H1 (cell line): ENCODE measurements around the gene PAX7. TPM values are rescaled to one million over a fixed set of nuclear protein-coding genes. Genes with fewer than 3 reads are reported as not detected.

ENCODE experiments used
- CTCF ChIA-PET: fragments of 300-600 bp; sonication (Branson Sonifier 250); formaldehyde crosslinking; loops from one replicate; lab custom pipeline; 2021; ENCODE audit not compliant: partially characterized antibody; lab: Charles Lee
- POLR2A ChIA-PET: fragments of 300-600 bp; sonication (Branson Sonifier 250); formaldehyde crosslinking; loops from one replicate; lab custom pipeline; 2021; ENCODE audit warnings: inconsistent platforms; ENCODE audit not compliant: partially characterized antibody; lab: Charles Lee
- DNase-seq, 2 experiments: peaks; one replicate each; pipeline versions ENCODE4 v3.0.0 to v3.0.0-alpha.2; 2010 to 2022; ENCODE audit warnings: low spot score in 2 of 2, low read depth in 1 of 2, mixed read lengths in 1 of 2
- FAIRE-seq: peaks from 2 replicates; lab custom pipeline; 2011; peaks lifted over from hg19 to GRCh38; lab: Jason Lieb, UNC
- H2AFZ ChIP-seq: 2 replicates; pipeline ENCODE4 v1.8.1; 2012; ENCODE audit warnings: low read length, inconsistent platforms
- H2AK5ac ChIP-seq: 2 replicates; pipeline ENCODE4 v1.6.1; 2013; ENCODE audit warnings: low read depth, low read length
- H2BK120ac ChIP-seq: replicated peaks from 2 replicates; pipeline ENCODE3; 2013; ENCODE audit warnings: low read depth, low read length, inconsistent platforms
- H2BK12ac ChIP-seq: 2 replicates; pipeline ENCODE4 v1.6.1; 2013; ENCODE audit warnings: low read depth, low read length
- H2BK15ac ChIP-seq: 2 replicates; pipeline ENCODE4 v1.6.1; 2013; ENCODE audit warnings: low read length
- H2BK20ac ChIP-seq: 2 replicates; pipeline ENCODE4 v1.6.1; 2013; ENCODE audit warnings: low read length
- H2BK5ac ChIP-seq: 2 replicates; pipeline ENCODE4 v1.6.1; 2013; ENCODE audit warnings: low read depth, low read length
- H3K14ac ChIP-seq: 2 replicates; pipeline ENCODE4 v1.6.1; 2013; ENCODE audit warnings: inconsistent platforms; ENCODE audit not compliant: insufficient read length
- H3K18ac ChIP-seq: 2 replicates; pipeline ENCODE4 v1.6.1; 2013; ENCODE audit warnings: low read length; ENCODE audit errors: extremely low read depth
- H3K23ac ChIP-seq: 2 replicates; pipeline ENCODE4 v1.6.1; 2013; ENCODE audit warnings: inconsistent platforms; ENCODE audit not compliant: insufficient read length
- H3K23me2 ChIP-seq: 2 replicates; pipeline ENCODE4 v1.6.1; 2013; ENCODE audit warnings: low read depth, low read length
- H3K27ac ChIP-seq: 2 replicates; pipeline ENCODE4 v1.6.1; 2011; ENCODE audit warnings: low read depth, low read length, inconsistent platforms
- H3K27me3 ChIP-seq, 4 experiments: replicated peaks in 1 of 4; 1 replicate in 1 of 4; 2 replicates in 3 of 4; pipeline versions ENCODE4 v1.6.1 to v1.8.1; 2011 to 2013; ENCODE audit warnings: low read length in 3 of 4, mild to moderate bottlenecking in 3 of 4, inconsistent platforms in 2 of 4, mixed read lengths in 2 of 4, moderate library complexity in 1 of 4; ENCODE audit not compliant: control insufficient read depth in 3 of 4, insufficient read depth in 3 of 4; ENCODE audit errors: extremely low read depth in 1 of 4
- H3K36me3 ChIP-seq, 4 experiments: 2 replicates each; pipeline versions ENCODE4 v1.6.1 to v1.8.1; 2011 to 2013; ENCODE audit warnings: mild to moderate bottlenecking in 4 of 4, low read length in 3 of 4, moderate library complexity in 2 of 4, control low read depth in 1 of 4, inconsistent platforms in 1 of 4; ENCODE audit not compliant: insufficient read depth in 4 of 4, control insufficient read depth in 2 of 4
- H3K4ac ChIP-seq: replicated peaks from 2 replicates; pipeline ENCODE3; 2013; ENCODE audit warnings: low read length, low read depth, mixed read lengths, inconsistent platforms; ENCODE audit not compliant: insufficient read length
- H3K4me1 ChIP-seq, 4 experiments: replicated peaks in 1 of 4; 1 replicate in 1 of 4; 2 replicates in 3 of 4; pipeline versions ENCODE4 v1.6.1 to v1.8.1; 2011 to 2013; ENCODE audit warnings: low read length in 3 of 4, inconsistent platforms in 2 of 4, mixed read lengths in 1 of 4; ENCODE audit not compliant: insufficient read depth in 4 of 4, control insufficient read depth in 3 of 4
- H3K4me2 ChIP-seq, 2 experiments: 2 replicates each; pipeline versions ENCODE4 v1.6.1 to v1.8.1; 2011 to 2013; ENCODE audit warnings: low read depth in 2 of 2, low read length in 2 of 2, control low read depth in 1 of 2, inconsistent platforms in 1 of 2, mild to moderate bottlenecking in 1 of 2; ENCODE audit not compliant: insufficient read depth in 1 of 2
- H3K4me3 ChIP-seq, 4 experiments: fragments of 200-600, 300-600 bp in 1 of 4; sonication (generic), shearing (Covaris generic), sonication (Bioruptor Twin) in 1 of 4; 2 replicates each; pipeline versions ENCODE4 v1.5.1 to v1.8.1; 2011 to 2016; ENCODE audit warnings: low read length in 4 of 4, low read depth in 3 of 4, control low read depth in 2 of 4, inconsistent platforms in 2 of 4, mild to moderate bottlenecking in 2 of 4, mixed read lengths in 1 of 4, moderate library complexity in 1 of 4; ENCODE audit not compliant: insufficient read depth in 2 of 4; ENCODE audit errors: extremely low read depth in 1 of 4
- H3K56ac ChIP-seq: replicated peaks from 2 replicates; pipeline ENCODE3; 2013; ENCODE audit warnings: low read depth, mild to moderate bottlenecking, mixed read lengths, low read length, inconsistent platforms; ENCODE audit not compliant: insufficient read length
- H3K79me1 ChIP-seq: 2 replicates; pipeline ENCODE4 v1.6.1; 2013; ENCODE audit warnings: low read depth, low read length, control low read depth
- H3K79me2 ChIP-seq, 2 experiments: 2 replicates each; pipeline versions ENCODE4 v1.6.1 to v1.8.1; 2012 to 2013; ENCODE audit warnings: low read length in 2 of 2, mild to moderate bottlenecking in 2 of 2, inconsistent platforms in 1 of 2; ENCODE audit not compliant: insufficient read depth in 2 of 2, control insufficient read depth in 1 of 2
- H3K9ac ChIP-seq, 4 experiments: replicated peaks in 1 of 4; 1 replicate in 1 of 4; 2 replicates in 3 of 4; pipeline versions ENCODE4 v1.6.1 to v1.8.1; 2011 to 2013; ENCODE audit warnings: low read depth in 3 of 4, low read length in 3 of 4, control low read depth in 2 of 4, mild to moderate bottlenecking in 2 of 4, moderate library complexity in 2 of 4, inconsistent platforms in 1 of 4; ENCODE audit errors: extremely low read depth in 1 of 4
- H3K9me3 ChIP-seq, 2 experiments: 2 replicates each; pipeline versions ENCODE4 v1.6.1 to v1.8.1; 2012 to 2013; ENCODE audit warnings: mild to moderate bottlenecking in 2 of 2, moderate library complexity in 2 of 2, control low read depth in 1 of 2, inconsistent platforms in 1 of 2, low read depth in 1 of 2, low read length in 1 of 2, mixed read lengths in 1 of 2; ENCODE audit not compliant: insufficient read depth in 2 of 2
- H4K20me1 ChIP-seq, 2 experiments: replicated peaks in 1 of 2; 2 replicates each; pipeline versions ENCODE3 to v1.8.1; 2011 to 2013; ENCODE audit warnings: inconsistent platforms in 2 of 2, low read length in 2 of 2, mild to moderate bottlenecking in 1 of 2; ENCODE audit not compliant: insufficient read depth in 2 of 2, control insufficient read depth in 1 of 2
- H4K5ac ChIP-seq: 2 replicates; pipeline ENCODE4 v1.6.1; 2013; ENCODE audit warnings: low read length, low read depth, mixed read lengths, inconsistent platforms; ENCODE audit not compliant: insufficient read length
- H4K8ac ChIP-seq: 2 replicates; pipeline ENCODE4 v1.8.0; 2013; ENCODE audit warnings: mild to moderate bottlenecking, moderate library complexity, low read length, inconsistent platforms; ENCODE audit not compliant: insufficient read depth; ENCODE audit errors: extremely low read depth
- H4K91ac ChIP-seq: replicated peaks from 2 replicates; pipeline ENCODE3; 2013; ENCODE audit warnings: low read length, mixed read lengths, inconsistent platforms; ENCODE audit not compliant: insufficient read length
- BACH1 ChIP-seq: IDR thresholded peaks from 2 replicates; pipeline ENCODE4 v1.6.1; 2012; ENCODE audit warnings: low read length, improper control_type of control experiment
- whole genome bisulfite sequencing, 2 experiments: shearing (Covaris generic) in 1 of 2; methylation state at CpG; one replicate each; pipeline versions ENCODE4 v1.1.6 to v1.1.7; 2013 to 2015; ENCODE audit warnings: low lambda C conversion rate in 2 of 2, mixed read lengths in 2 of 2, inconsistent platforms in 1 of 2, low coverage in 1 of 2, missing lambda C conversion rate in 1 of 2; ENCODE audit not compliant: insufficient replicate concordance in 2 of 2, insufficient coverage in 1 of 2, insufficient read length in 1 of 2; ENCODE audit errors: extremely low coverage in 1 of 2, missing lambda C conversion rate in 1 of 2; 5-methylcytosine and 5-hydroxymethylcytosine counted together
- polyA plus RNA-seq, 7 experiments: library from polyadenylated mRNA; depleted of rRNA in 3 of 7; stranded (reverse) in 5 of 7; unstranded in 2 of 7; fragments of >200 nt in 5 of 7; fragments of 200-250 nt in 2 of 7; gene quantifications; 1 replicate in 5 of 7; 2 replicates in 1 of 7; 4 replicates in 1 of 7; pipeline versions ENCODE4 v1.2.1 to v1.2.3, GENCODE V29; 2011 to 2013; ENCODE audit warnings: missing spikeins in 2 of 7, mixed read lengths in 2 of 7
- total RNA-seq: library from RNA; stranded (reverse); fragmentation: NEBNext Ultra II Directional; extraction: Animal tissue kit (Norgen Biotek cat#: 25700); gene quantifications from 2 replicates; pipeline ENCODE4 v1.2.1, GENCODE V29; 2021

Gene PAX7
- total and polyA plus RNA-seq, 2 of the 8 experiments (the other 6 are each of a cell fraction or from before 2014, with no cell fraction given), result not detected

- no peak overlapping the region for H3K27ac ChIP-seq
- no peaks in the 10 kb centered on the region for H3K9me3 ChIP-seq
- no peak overlapping the region for H3K14ac ChIP-seq
- no peak overlapping the region for H2BK120ac ChIP-seq
- 95% methylated on average over 7 of the region's 7 CpGs; no CpG with 5 or more reads in 1 of the 2 experiments for WGBS, 2 experiments
- H4K8ac ChIP-seq, result no peak overlapping the region
- FAIRE-seq (no peak), DNase-seq (no peak)
- POLR2A ChIA-PET, result no interaction called here
- no peaks in the 10 kb centered on the region for H3K79me1 ChIP-seq
- no peak overlapping the region for H2AK5ac ChIP-seq
- H3K4me1 ChIP-seq, result no peaks in the 10 kb centered on the region
- H3K27me3 ChIP-seq, result peaks cover 0 to 2% (median 0%) of the 10 kb centered on the region in 4 experiments; a peak in 4 of 7 replicates
- no peak for TF ChIP-seq BACH1
- H2BK20ac ChIP-seq, result no peak overlapping the region
- H4K20me1 ChIP-seq, result peaks cover 0 to 2% of the 10 kb centered on the region in 2 experiments
- no peak overlapping the region for H3K23ac ChIP-seq
- H3K4me2 ChIP-seq, result no peak overlapping the region
- H3K9ac ChIP-seq, result no peak overlapping the region
- no peak overlapping the region for H2BK15ac ChIP-seq
- H2BK5ac ChIP-seq, result no peak overlapping the region
- no peak overlapping the region for H3K4me3 ChIP-seq
- no peak overlapping the region for H3K56ac ChIP-seq
- H3K18ac ChIP-seq, result no peak overlapping the region
- CTCF ChIA-PET, result interaction anchor here (4.1 kb wide), 1 partner anchor 22 kb away, joined by 19 read pairs; no protein-coding TSS in a partner anchor
- H2BK12ac ChIP-seq, result no peak overlapping the region
- no peaks in the 10 kb centered on the region for H3K36me3 ChIP-seq
- no peak overlapping the region for H4K5ac ChIP-seq
- H3K23me2 ChIP-seq, result no peaks in the 10 kb centered on the region
- H3K79me2 ChIP-seq, result no peaks in the 10 kb centered on the region
- H3K4ac ChIP-seq, result no peak overlapping the region
- H2AFZ ChIP-seq, result no peak overlapping the region
- no peak overlapping the region for H4K91ac ChIP-seq
Observed at GRCh38 chr1:18765725-18766124, 135.1 kb downstream of the PAX7 start.
